Body of pancreas (tissue), 4 donors: ENCODE results near the gene COPB2.

ENCODE experiments used
- POLR2A ChIP-seq, 3 donors: fragments of 450-650 bp; IDR thresholded peaks; one replicate each; pipeline ENCODE4 v1.6.1; 2016; ENCODE audit warnings: antibody characterized with exemption in 3 of 3, mild to moderate bottlenecking in 2 of 3
- TF ChIP-seq, protein P1 (sequence below), 7 experiments: fragments of 450-650 bp in 4 of 7; fragments of 200-600 bp in 3 of 7; sonication (generic) in 3 of 7; IDR thresholded peaks; one replicate each; pipeline ENCODE4 v1.5.1; 2016 to 2019; ENCODE audit warnings: antibody characterized with exemption in 7 of 7

DNA sequence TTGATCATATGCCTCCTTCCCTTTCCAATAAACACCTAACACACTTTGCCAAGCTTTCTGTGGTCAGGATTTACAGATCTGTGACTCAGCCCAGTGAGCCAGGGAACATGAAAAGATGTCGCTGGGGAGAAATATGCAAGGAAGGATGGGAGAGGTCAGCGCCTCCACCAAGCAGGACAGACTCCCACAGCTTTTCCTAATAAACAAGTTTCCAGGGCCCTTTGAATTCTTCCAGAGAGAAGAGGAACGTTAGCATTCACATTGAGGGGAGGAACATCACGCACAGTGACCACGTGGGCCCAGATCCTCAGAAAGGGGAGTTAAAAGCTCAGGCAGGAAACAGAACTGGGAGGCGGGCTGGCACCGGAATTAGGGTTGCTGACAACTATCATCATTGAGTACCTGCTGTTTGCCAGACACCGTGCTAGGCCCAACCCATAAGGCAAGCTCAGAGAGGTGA, 78.9 kb downstream of the COPB2 start:
- no peak for TF ChIP-seq POLR2A (IDR thresholded peaks at IDR 0.05)
- TF ChIP-seq, protein P1, sequence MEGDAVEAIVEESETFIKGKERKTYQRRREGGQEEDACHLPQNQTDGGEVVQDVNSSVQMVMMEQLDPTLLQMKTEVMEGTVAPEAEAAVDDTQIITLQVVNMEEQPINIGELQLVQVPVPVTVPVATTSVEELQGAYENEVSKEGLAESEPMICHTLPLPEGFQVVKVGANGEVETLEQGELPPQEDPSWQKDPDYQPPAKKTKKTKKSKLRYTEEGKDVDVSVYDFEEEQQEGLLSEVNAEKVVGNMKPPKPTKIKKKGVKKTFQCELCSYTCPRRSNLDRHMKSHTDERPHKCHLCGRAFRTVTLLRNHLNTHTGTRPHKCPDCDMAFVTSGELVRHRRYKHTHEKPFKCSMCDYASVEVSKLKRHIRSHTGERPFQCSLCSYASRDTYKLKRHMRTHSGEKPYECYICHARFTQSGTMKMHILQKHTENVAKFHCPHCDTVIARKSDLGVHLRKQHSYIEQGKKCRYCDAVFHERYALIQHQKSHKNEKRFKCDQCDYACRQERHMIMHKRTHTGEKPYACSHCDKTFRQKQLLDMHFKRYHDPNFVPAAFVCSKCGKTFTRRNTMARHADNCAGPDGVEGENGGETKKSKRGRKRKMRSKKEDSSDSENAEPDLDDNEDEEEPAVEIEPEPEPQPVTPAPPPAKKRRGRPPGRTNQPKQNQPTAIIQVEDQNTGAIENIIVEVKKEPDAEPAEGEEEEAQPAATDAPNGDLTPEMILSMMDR (IDR thresholded peaks at IDR 0.05) = no peak
